GM08714 (cell line): Measurements from ENCODE around the gene GFI1B.
"Not testable (repeated sequence)": the region's sequence is repeated elsewhere in the genome, so short reads cannot be mapped to it uniquely, and the experiment has no call there.

ENCODE experiments used
- H3K4me3 ChIP-seq: fragments of 200-500 bp; sonication (Bioruptor generic); 2 replicates; pipeline ENCODE4 v1.5.1; 2014; ENCODE audit warnings: mild to moderate bottlenecking, low read length, inconsistent platforms
- ZNF274 ChIP-seq: IDR thresholded peaks from 2 replicates; pipeline ENCODE4 v1.6.1; 2012; ENCODE audit warnings: mild to moderate bottlenecking, low read depth, low read length

Gene GFI1B

DNA sequence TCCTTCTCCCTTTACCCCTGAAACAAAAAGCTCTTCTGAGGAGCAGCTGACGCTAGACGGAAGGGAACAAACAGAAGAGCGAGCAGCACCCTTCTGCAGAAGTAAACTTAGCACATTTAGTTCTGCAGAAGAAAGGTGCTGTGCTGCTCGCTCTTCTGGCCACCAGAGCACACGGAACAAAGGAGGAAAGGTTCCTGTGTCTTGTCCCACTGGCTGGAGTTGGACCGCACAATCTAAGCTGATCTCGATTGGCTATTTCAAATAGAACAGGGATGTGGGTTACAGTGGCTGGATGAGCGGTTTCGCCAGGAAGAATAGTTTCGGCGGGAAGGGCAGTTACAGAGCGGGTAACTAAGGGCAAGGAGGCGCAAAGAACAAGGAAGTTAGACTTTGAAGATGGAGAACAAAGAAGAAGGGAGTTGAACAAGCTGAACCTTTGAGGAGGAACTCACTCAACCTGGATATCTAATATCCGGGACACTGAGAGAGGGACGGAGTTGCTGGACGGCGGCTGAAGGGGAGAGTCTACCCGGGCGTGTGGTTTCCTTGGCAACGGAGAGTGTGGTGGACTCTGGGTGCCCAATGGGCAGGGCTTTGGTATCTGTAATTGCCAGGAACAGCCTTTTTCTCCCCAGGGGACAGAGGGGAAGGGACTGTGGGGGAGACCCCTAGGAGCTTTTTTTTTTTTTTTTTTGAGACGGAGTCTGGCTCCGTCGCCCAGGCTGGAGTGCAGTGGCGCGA is 59.5 kb downstream of the GFI1B start:
- TF ChIP-seq ZNF274: no peak
- no peak overlapping the region for H3K4me3 ChIP-seq

DNA sequence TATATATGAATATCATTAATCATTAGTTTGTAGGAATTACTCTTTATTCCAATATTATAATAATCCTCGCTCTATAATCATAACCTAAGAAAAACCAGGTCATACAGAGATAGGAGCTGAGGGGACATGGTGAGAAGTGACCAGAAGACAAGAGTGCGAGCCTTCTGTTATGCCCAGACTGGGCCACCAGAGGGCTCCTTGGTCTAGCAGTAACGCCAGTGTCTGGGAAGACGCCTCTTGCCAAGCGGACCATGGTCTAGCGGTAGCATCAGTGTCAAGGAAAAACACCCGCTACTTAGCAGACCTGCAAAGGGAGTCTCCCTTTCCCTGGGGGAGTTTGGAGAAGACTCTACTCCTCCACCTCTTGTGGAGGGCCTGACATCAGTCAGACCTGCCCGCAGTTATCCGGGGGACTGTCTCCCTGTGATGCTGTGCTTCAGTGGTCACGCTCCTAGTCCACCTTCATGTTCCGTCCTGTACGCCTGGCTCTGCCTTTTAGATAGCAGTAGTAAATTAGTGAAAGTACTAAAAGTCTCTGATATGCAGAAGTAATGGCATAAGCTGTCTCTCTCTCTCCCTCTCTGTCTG is 62.5 kb downstream of the GFI1B start:
- not testable (repeated sequence) for H3K4me3 ChIP-seq
